ENCODE measurements around the gene DYNC2H1.

GRCh38 chr11:103114836-103115235 lies 5.6 kb downstream of the DYNC2H1 start:
- no peak for TF ChIP-seq CTCF (conservative IDR thresholded peaks at IDR 0.05 in 1 of 2, IDR thresholded peaks at IDR 0.05 in 1 of 2; ENCODE audit: low read depth in 1 of 2, low read length in 2 of 2)
- TF ChIP-seq EZH2 (IDR thresholded peaks at IDR 0.05; ENCODE audit: low read length, missing control alignments): no peak

Measured in fibroblast of lung (primary cell).